ENCODE results near the gene PIK3C2B.
A peak's percentile ranks its signal among the peaks of the same experiment; 100 is the strongest.
"Not testable (repeated sequence)": the region's sequence is repeated elsewhere in the genome, so short reads cannot be mapped to it uniquely, and the experiment has no call there.

PIK3C2B gene

DNA sequence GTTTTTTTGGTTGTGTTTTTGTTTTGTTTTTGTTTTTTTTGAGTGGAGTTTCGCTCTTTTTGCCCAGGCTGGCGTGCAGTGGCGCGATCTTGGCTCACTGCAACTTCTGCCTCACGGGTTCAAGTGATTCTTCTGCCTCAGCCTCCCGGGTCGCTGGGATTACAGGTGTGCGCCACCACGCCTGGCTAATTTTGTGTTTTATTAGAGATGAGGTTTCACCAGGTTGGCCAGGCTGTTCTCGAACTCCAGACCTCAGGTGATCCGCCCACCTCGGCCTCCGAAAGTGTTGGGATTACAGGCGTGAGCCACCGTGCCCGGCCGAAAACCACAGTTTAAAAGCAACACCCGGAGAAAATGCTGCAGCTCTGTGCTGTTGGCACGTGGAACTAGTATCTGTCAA is 22.8 kb upstream of the PIK3C2B start:
- Mint-ChIP-seq H3K4me1 (peaks cover 78% of the 10 kb centered on the region), H3K36me3 (ENCODE audit: low read depth) (peaks cover 35% of the 10 kb centered on the region)
- H3K27ac Mint-ChIP-seq, H3K9me3 Mint-ChIP-seq, H3K4me3 Mint-ChIP-seq, ATAC-seq, H3K27me3 Mint-ChIP-seq: not testable (repeated sequence)
- peak; percentile 46 for DNase-seq

DNA sequence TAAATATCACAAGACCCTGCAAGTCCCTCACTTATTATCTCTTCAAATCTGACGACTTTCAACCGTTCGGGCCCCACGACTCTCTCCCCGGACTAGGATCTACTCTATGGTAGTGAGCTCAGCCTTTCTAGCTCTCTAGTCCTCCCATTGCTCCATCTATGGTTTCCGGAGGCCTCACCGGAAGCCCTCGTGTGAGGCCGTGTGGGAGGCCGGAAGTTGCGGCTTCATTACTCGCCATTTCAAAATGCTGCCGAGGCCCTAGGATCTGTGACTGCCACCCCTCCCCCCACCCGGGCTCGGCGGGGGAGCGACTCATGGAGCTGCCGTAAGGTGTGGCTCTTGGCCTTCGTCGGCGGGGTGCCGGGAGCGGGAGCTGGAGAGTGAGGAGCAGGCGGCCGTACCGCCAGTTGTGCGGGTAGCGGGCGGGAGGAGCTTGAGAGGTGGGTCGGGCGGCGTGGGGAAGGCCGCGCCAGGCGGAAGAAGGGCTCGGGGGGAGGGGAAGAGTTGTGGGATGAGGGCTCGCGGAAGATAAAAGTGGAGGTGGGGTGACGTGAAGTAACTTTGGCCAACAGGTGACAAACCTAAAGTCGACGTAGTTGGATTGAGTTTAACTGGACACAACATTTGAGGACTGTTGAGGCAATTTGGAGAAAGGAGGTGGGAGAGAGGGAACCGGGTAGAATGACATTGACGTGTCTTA is 21.7 kb upstream of the PIK3C2B start, which contains the start of gene MDM4:
Gene MDM4, plus strand, starts transcription at position 227 of the 700 bp plus-strand sequence. CDS start 9,113 bp downstream, outside the sequence.
- Mint-ChIP-seq H3K4me1 (peaks cover 71% of the 10 kb centered on the region), H3K27me3 (no peaks in the 10 kb centered on the region), H3K9me3 (no peaks in the 10 kb centered on the region), H3K27ac (no peak within 1 kb of the TSS), H3K4me3 (no peak within 1 kb of the TSS), H3K36me3 (ENCODE audit: low read depth) (peaks cover 26% of the 10 kb centered on the region)
- ATAC-seq (peak; percentile 94), DNase-seq (peak; percentile 95)

DNA sequence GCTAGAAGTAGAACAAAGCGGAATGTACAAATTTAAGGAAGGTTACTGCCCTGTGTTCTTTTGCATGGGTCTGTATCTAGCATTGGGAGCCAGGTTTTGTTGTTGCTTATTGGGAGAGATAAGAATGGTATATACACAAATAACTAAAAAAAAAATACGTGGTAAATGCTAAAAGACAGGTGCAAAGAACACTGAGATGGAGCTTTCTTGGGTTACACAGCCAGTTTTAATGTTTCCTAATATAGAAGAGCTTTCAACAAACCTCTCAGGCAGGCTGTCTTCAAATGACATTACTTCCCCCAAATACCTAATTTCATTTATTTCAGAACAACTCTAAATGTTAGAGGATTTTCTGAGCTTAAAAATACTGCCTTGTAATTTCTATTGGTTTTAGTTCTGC is 20.2 kb upstream of the PIK3C2B start:
- peaks cover 56% of the 10 kb centered on the region for H3K4me1 Mint-ChIP-seq
- no peaks in the 10 kb centered on the region for H3K9me3 Mint-ChIP-seq
- no peak for ATAC-seq
- no peak overlapping the region for H3K4me3 Mint-ChIP-seq
- H3K36me3 Mint-ChIP-seq (ENCODE audit: low read depth): peaks cover 20% of the 10 kb centered on the region
- no peaks in the 10 kb centered on the region for H3K27me3 Mint-ChIP-seq
- no peak for DNase-seq
- H3K27ac Mint-ChIP-seq: no peak overlapping the region

DNA sequence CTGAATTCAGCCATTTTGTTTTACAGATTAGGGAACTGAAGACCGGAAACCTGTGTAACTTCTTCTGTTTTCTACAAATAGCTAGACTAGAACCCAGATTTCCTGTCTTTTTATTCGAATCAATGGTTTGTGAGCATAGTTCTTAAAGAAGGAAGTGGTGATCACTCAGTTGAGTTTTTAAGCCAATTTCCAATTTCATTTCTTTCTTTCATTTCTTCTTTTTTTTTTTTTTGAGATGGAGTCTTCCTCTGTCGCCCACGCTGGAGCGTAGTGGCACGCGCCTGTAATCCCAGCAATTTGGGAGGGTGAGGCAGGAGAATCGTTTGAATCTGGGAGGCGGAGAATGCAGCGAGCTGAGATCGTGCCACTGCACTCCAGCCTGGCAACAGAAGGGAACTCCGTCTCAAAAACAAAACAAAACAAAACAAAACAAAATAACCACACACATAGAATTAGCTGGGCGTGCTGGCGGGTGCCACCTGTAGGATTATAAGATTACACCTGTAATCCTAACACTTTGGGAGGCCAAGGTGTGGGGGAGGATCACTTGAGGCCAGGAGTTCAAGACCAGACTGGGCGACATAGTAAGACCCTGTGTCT is 18.6 kb upstream of the PIK3C2B start:
- Mint-ChIP-seq H3K9me3 (no peaks in the 10 kb centered on the region), H3K36me3 (ENCODE audit: low read depth) (peaks cover 6% of the 10 kb centered on the region), H3K4me3 (peak overlapping the region; percentile 76), H3K4me1 (peaks cover 42% of the 10 kb centered on the region), H3K27ac (peak overlapping the region; percentile 94), H3K27me3 (no peaks in the 10 kb centered on the region)
- no peak for DNase-seq
- no peak for ATAC-seq

DNA sequence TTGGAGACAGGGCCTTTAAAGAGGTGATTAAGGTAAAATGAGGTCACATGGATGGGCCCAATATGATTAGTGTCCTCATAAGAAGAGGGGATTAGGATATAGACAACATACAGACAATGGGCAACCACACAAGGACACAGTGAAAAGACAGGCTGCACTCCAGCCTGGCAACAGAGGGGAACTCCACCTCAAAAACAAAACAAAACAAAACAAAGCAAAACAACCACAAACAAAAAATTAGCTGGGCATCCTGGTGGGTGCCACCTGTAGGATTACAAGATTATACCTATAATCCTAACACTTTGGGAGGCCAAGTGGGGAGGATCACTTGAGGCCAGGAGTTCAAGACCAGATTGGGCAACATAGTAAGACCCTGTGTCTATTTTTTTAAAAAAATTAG is 16.8 kb upstream of the PIK3C2B start:
- H3K4me1 Mint-ChIP-seq: peaks cover 40% of the 10 kb centered on the region
- peaks cover 3% of the 10 kb centered on the region for H3K36me3 Mint-ChIP-seq (ENCODE audit: low read depth)
- H3K9me3 Mint-ChIP-seq: no peaks in the 10 kb centered on the region
- H3K4me3 Mint-ChIP-seq: no peak overlapping the region
- ATAC-seq: no peak
- DNase-seq: no peak
- H3K27me3 Mint-ChIP-seq: peaks cover 2% of the 10 kb centered on the region
- no peak overlapping the region for H3K27ac Mint-ChIP-seq

DNA sequence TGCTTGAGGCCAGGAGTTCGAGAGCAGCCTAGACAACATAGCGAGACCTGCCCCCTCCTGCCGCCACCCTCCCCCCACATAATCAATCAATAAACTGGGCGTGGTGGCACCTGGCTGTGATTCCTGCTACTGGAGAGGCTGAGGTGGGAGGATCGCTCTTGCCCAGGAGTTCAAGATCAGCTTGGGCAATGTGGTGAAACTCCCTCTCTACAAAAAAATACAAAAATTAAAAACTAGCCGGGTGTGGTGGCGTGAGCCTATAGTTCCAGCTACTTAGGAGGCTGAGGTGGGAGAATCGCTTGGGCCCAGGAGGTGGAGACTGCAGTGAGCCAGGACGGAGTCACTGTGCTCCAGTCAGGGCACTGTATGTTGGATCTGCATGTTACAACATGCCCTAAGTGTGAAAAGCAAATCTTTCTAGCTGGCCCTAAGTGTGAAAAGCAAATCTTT is 14.6 kb upstream of the PIK3C2B start:
- DNase-seq (no peak), ATAC-seq (no peak)
- Mint-ChIP-seq H3K27ac (no peak overlapping the region), H3K4me3 (no peak overlapping the region), H3K27me3 (peaks cover 4% of the 10 kb centered on the region), H3K9me3 (no peaks in the 10 kb centered on the region), H3K4me1 (peaks cover 43% of the 10 kb centered on the region), H3K36me3 (ENCODE audit: low read depth) (peaks cover 5% of the 10 kb centered on the region)

DNA sequence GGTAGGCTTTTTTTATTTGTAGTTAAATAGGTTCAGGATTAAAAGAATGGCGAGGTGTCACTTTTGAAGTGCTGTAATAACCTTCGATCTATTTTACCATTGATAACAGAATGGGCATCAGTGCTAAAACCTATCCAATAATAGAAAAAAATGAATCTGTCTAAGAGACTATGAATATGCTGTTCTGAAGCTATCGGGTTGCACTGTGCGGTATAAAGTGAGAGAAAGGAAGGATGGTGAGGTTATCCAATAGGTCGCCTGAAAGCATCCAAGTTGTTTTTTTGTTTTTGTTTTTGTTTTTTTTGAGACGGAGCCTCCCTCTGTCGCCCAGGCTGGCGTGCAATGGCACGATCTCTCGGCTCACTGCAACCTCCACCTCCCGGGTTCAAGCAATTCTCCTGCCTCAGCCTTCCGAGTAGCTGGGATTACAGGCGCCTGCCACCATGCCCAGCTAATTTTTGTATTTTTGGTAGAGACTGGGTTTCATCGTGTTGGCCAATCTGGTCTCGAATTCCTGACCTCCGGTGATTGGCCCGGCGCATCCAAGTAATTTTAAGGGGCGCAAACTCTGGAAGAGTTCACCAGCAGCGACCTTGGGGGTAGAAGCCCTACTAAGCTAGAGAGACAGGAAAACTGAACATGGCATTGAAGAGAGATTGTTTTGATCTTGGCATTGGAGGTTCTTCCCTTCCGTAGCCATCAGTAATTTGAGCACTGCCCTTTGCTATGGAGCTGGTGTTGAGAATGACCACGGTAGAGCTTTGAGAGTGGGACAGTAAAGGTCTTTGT is 12.9 kb upstream of the PIK3C2B start:
- Mint-ChIP-seq H3K4me3 (peak overlapping the region; percentile 86), H3K4me1 (peaks cover 30% of the 10 kb centered on the region), H3K36me3 (ENCODE audit: low read depth) (peaks cover 5% of the 10 kb centered on the region), H3K27ac (peak overlapping the region; percentile 98), H3K9me3 (no peaks in the 10 kb centered on the region), H3K27me3 (peaks cover 4% of the 10 kb centered on the region)
- ATAC-seq (no peak), DNase-seq (no peak)

DNA sequence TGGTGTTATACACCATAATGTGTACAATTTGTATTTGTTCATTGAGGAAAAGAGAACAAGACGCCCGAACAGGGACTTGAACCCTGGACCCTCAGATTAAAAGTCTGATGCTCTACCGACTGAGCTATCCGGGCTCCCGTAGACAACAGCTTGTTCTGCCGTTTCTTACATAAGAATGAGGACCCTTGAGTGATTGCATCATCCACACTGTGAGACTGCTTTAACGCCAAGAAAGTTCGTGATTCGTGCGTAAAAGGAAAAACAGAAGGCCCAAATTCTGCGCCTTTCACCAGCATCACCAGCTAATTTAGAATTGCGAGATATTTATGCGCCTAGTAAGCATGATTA is 12.3 kb upstream of the PIK3C2B start:
- H3K9me3 Mint-ChIP-seq: no peaks in the 10 kb centered on the region
- DNase-seq (peak; percentile 88), ATAC-seq (peak; percentile 84)
- H3K4me1 Mint-ChIP-seq: peaks cover 28% of the 10 kb centered on the region
- H3K27me3 Mint-ChIP-seq: peaks cover 4% of the 10 kb centered on the region
- peak overlapping the region; percentile 98 for H3K27ac Mint-ChIP-seq
- H3K36me3 Mint-ChIP-seq (ENCODE audit: low read depth): peaks cover 5% of the 10 kb centered on the region
- H3K4me3 Mint-ChIP-seq: peak overlapping the region; percentile 86

DNA sequence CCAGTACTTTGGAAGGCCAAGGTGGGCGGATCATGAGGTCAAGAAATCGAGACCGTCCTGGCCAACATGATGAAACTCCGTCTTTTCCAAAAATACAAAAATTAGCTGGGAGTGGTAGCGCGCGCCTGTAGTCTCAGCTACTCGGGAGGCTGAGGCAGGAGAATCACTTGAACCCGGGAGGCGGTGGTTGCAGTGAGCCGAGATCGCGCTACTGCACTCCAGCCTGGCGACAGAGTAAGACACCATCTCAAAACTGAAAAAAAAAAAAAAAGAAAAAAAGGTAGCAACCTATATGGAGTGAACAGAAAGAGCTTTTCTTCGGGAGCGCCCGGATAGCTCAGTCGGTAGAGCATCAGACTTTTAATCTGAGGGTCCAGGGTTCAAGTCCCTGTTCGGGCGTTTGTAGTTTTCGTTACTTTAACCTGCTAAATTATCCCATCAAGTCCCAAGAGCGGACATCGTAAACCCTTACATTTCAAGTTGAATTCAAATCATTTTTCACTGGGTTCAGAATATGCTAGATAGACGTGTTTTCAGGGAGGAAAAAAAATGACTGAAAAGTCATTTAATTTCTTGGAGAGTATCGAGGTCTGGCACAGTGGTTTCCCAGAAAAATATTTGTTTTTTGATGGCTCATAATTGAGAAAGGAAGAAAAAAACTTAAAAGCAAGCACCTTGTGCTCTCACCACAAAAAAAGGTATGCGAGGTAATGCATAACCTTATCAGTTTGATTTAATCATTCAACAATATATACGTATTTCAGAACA is 11.8 kb upstream of the PIK3C2B start:
- H3K27ac Mint-ChIP-seq: peak overlapping the region; percentile 98
- no peaks in the 10 kb centered on the region for H3K9me3 Mint-ChIP-seq
- peak; percentile 76 for DNase-seq
- ATAC-seq: peak; percentile 93
- H3K36me3 Mint-ChIP-seq (ENCODE audit: low read depth): peaks cover 5% of the 10 kb centered on the region
- H3K4me3 Mint-ChIP-seq: peak overlapping the region; percentile 86
- H3K4me1 Mint-ChIP-seq: peaks cover 28% of the 10 kb centered on the region
- peaks cover 4% of the 10 kb centered on the region for H3K27me3 Mint-ChIP-seq

DNA sequence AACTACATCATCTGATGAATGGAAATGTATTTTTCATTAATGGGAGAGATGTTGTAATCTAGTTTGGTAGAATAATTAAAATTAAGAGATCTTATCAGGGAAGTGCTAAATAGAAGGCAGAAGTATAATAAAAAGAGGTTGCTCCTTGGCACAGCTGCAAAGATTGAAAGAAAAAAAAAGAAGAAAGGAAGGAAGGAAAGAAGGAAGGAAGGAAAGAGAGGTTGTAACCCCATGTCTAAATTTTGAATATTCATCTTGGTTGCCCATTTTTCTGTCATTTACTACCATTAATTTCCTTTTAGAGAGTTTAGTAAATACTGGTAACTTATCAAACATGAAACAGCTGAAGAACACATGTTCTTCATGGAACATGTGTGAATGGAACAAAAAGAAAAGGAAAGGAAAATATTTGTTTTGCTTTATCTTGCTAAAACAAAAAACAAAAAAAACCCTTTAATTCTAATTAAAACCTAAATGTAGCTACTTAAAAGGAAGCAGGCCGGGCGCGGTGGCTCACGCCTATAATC is 11.1 kb upstream of the PIK3C2B start:
- H3K27me3 Mint-ChIP-seq: peaks cover 4% of the 10 kb centered on the region
- ATAC-seq (no peak), DNase-seq (no peak)
- H3K36me3 Mint-ChIP-seq (ENCODE audit: low read depth): peaks cover 5% of the 10 kb centered on the region
- no peaks in the 10 kb centered on the region for H3K9me3 Mint-ChIP-seq
- H3K4me3 Mint-ChIP-seq: peak overlapping the region; percentile 86
- H3K27ac Mint-ChIP-seq: peak overlapping the region; percentile 98
- H3K4me1 Mint-ChIP-seq: peaks cover 28% of the 10 kb centered on the region

DNA sequence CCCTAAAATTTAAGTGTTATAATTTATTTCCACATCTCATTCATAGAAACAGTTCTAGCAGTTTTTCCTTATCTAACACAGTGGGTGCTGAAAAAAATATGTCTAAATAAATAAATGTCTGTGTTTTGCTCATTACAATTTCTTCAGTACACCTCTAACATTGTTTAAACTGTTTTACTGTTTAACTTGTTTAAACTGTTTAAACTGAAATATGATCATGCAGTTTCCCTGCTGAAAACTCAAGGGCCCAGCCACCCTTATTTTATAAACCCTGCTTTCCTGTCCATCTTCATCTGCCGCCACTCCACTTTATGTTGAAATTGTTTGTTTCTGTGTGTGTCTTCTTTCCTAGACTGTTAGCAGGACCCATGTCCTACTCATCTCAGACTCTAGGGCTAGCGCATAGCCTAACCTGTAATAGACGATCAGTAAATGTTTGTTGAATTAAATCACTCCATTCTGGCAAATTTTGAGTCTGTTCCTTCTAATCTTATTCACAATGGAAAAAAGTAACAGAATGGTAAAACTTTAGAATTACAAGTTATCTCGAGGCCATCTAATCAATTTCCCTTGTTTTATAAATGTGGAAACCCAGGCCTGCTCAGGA is 9.4 kb upstream of the PIK3C2B start:
- Mint-ChIP-seq H3K4me3 (no peak overlapping the region), H3K36me3 (ENCODE audit: low read depth) (peaks cover 5% of the 10 kb centered on the region), H3K27ac (no peak overlapping the region), H3K9me3 (no peaks in the 10 kb centered on the region), H3K4me1 (peaks cover 28% of the 10 kb centered on the region), H3K27me3 (peaks cover 4% of the 10 kb centered on the region)
- DNase-seq (no peak), ATAC-seq (no peak)

DNA sequence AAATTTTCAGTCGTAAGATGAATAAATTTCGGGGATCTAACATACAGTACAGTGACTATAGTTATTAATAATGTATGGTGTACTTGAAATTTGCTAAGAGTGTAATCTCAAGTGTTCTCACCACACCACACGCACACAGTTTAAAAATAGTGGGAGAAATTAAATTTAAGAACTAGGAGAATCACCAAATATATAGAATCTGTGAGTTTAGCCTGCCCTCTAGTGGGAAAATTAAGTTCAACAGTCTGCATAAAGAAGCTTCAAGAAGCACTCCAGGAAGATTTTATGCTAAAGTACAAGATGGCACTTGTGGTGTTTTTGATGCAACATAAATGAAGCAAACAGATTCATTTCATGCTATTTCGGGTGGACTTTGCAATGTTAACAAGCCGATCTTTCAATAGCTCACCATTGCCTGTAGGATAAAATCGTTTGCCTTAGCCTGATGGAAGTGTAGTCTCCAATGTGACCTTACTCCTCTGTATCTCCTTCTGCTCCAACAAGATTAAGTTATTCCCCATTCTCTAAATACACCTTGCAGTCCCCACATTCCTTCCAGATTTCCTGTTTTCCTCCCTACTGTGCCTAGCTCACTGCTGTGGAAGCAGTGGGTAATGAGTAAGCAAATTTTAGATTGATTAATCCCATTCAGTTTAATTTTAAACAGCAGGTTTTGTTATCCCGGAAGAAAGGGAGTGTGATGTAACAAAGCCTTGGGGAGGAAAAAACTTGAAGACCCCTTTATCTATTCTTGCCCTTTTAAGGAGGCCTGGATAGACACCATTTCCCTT is 8.7 kb upstream of the PIK3C2B start:
- Mint-ChIP-seq H3K4me1 (peaks cover 30% of the 10 kb centered on the region), H3K4me3 (no peak overlapping the region), H3K36me3 (ENCODE audit: low read depth) (peaks cover 5% of the 10 kb centered on the region), H3K9me3 (no peaks in the 10 kb centered on the region), H3K27me3 (peaks cover 4% of the 10 kb centered on the region), H3K27ac (no peak overlapping the region)
- no peak for DNase-seq
- ATAC-seq: no peak

DNA sequence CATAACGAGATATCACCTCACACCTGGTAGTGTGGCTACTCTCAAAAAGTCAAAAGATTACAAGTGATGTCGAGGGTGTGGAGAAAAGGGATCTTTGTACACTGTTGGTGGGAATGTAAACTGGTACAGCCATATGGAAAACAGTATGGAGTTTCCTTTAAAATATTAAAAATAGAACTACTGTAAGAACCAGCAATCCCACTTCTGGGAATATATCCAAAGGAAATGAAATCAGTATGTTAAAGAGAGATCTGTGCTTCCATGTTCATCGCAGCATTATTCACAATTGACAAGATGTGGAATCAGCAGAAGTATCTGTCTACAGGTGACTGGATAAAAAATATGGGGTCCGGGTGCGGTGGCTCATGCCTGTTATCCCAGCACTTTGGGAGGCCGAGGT is 7.6 kb upstream of the PIK3C2B start:
- ATAC-seq (no peak), DNase-seq (no peak)
- H3K4me3 Mint-ChIP-seq: no peak overlapping the region
- peaks cover 4% of the 10 kb centered on the region for H3K27me3 Mint-ChIP-seq
- H3K4me1 Mint-ChIP-seq: peaks cover 27% of the 10 kb centered on the region
- H3K36me3 Mint-ChIP-seq (ENCODE audit: low read depth): peaks cover 5% of the 10 kb centered on the region
- no peak overlapping the region for H3K27ac Mint-ChIP-seq
- H3K9me3 Mint-ChIP-seq: no peaks in the 10 kb centered on the region
